H9 (cell line): ENCODE measurements around the gene LRRC28. TPM values are rescaled to one million over a fixed set of nuclear protein-coding genes. Genes with fewer than 3 reads are reported as not detected.
A peak's percentile ranks its signal among the peaks of the same experiment; 100 is the strongest.

Experiments used
- DNase-seq: peaks from one replicate; pipeline ENCODE4 v3.0.0-alpha.2; 2017
- H2AFZ ChIP-seq: one replicate; pipeline ENCODE4 v1.6.1; 2013; ENCODE audit warnings: mild to moderate bottlenecking, low read length, control low read depth, moderate library complexity
- H2AK5ac ChIP-seq: 2 replicates; pipeline ENCODE4 v1.6.1; 2013; ENCODE audit warnings: low read length, control low read depth, mixed read lengths; ENCODE audit not compliant: insufficient read length
- H2BK120ac ChIP-seq: one replicate; pipeline ENCODE4 v1.6.1; 2013; ENCODE audit warnings: low read depth, mild to moderate bottlenecking, low read length, control low read depth, inconsistent platforms; ENCODE audit not compliant: poor library complexity, severe bottlenecking
- H2BK12ac ChIP-seq: 2 replicates; pipeline ENCODE4 v1.6.1; 2013; ENCODE audit warnings: low read length, control low read depth, mixed read lengths, low read depth; ENCODE audit not compliant: insufficient read length
- H2BK15ac ChIP-seq: 2 replicates; pipeline ENCODE4 v1.6.1; 2013; ENCODE audit warnings: low read depth, low read length, control low read depth
- H2BK20ac ChIP-seq: one replicate; pipeline ENCODE4 v1.6.1; 2013; ENCODE audit warnings: low read depth, mild to moderate bottlenecking, low read length, control low read depth, inconsistent platforms; ENCODE audit not compliant: poor library complexity, severe bottlenecking
- H2BK5ac ChIP-seq: 2 replicates; pipeline ENCODE4 v1.6.1; 2013; ENCODE audit warnings: low read length, control low read depth, mixed read lengths; ENCODE audit not compliant: insufficient read length
- H3K14ac ChIP-seq: 2 replicates; pipeline ENCODE4 v1.6.1; 2013; ENCODE audit warnings: low read length, control low read depth; ENCODE audit not compliant: insufficient read depth
- H3K18ac ChIP-seq: 2 replicates; pipeline ENCODE4 v1.6.1; 2013; ENCODE audit warnings: low read depth, mild to moderate bottlenecking, mixed read lengths, low read length, control low read depth; ENCODE audit not compliant: insufficient read length
- H3K23ac ChIP-seq: 2 replicates; pipeline ENCODE4 v1.6.1; 2013; ENCODE audit warnings: low read length, control low read depth, mixed read lengths, low read depth; ENCODE audit not compliant: insufficient read length
- H3K23me2 ChIP-seq: 2 replicates; pipeline ENCODE4 v1.6.1; 2013; ENCODE audit warnings: low read depth, mild to moderate bottlenecking, mixed read lengths, low read length, control low read depth; ENCODE audit not compliant: insufficient read length, poor library complexity, severe bottlenecking
- H3K27ac ChIP-seq: 2 replicates; pipeline ENCODE4 v1.5.1; 2013; ENCODE audit warnings: low read length, control low read depth, mixed read lengths, low read depth; ENCODE audit not compliant: insufficient read length
- H3K27me3 ChIP-seq: 2 replicates; pipeline ENCODE4 v1.6.1; 2013; ENCODE audit warnings: low read length, control low read depth, inconsistent platforms; ENCODE audit not compliant: insufficient read depth
- H3K4ac ChIP-seq: 2 replicates; pipeline ENCODE4 v1.6.1; 2013; ENCODE audit warnings: low read depth, mild to moderate bottlenecking, control low read depth, inconsistent platforms, low read length, moderate library complexity
- H3K4me1 ChIP-seq: 2 replicates; pipeline ENCODE4 v1.6.1; 2013; ENCODE audit warnings: low read length, control low read depth, inconsistent platforms; ENCODE audit not compliant: insufficient read depth
- H3K4me2 ChIP-seq: 2 replicates; pipeline ENCODE4 v1.6.1; 2013; ENCODE audit warnings: low read length, control low read depth, mixed read lengths; ENCODE audit not compliant: insufficient read length, insufficient read depth
- H3K56ac ChIP-seq: 2 replicates; pipeline ENCODE4 v1.6.1; 2013; ENCODE audit warnings: low read depth, mild to moderate bottlenecking, mixed read lengths, low read length, control low read depth; ENCODE audit not compliant: insufficient read length
- H3K79me1 ChIP-seq: 2 replicates; pipeline ENCODE4 v1.6.1; 2013; ENCODE audit warnings: low read depth, mild to moderate bottlenecking, moderate library complexity, low read length, control low read depth, inconsistent platforms; ENCODE audit not compliant: insufficient read depth, poor library complexity, severe bottlenecking
- H3K79me2 ChIP-seq: 2 replicates; pipeline ENCODE4 v1.6.1; 2013; ENCODE audit warnings: low read length, control low read depth, inconsistent platforms; ENCODE audit not compliant: insufficient read depth
- H3K9ac ChIP-seq: 2 replicates; pipeline ENCODE4 v1.6.1; 2013; ENCODE audit warnings: low read length, control low read depth, mixed read lengths; ENCODE audit not compliant: insufficient read length; ENCODE audit errors: extremely low read depth
- H3K9me3 ChIP-seq: one replicate; pipeline ENCODE4 v1.6.1; 2013; ENCODE audit warnings: low read depth, low read length, inconsistent platforms; ENCODE audit not compliant: control insufficient read depth
- H3T11ph ChIP-seq: one replicate; pipeline ENCODE4 v1.6.1; 2013; ENCODE audit warnings: mild to moderate bottlenecking, low read length, control low read depth, inconsistent platforms
- H4K20me1 ChIP-seq: one replicate; pipeline ENCODE4 v1.6.1; 2013; ENCODE audit not compliant: control insufficient read depth, insufficient read length, insufficient read depth
- H4K5ac ChIP-seq: 2 replicates; pipeline ENCODE4 v1.6.1; 2013; ENCODE audit warnings: low read depth, mild to moderate bottlenecking, mixed read lengths, low read length, control low read depth; ENCODE audit not compliant: insufficient read length
- H4K8ac ChIP-seq: replicated peaks from 2 replicates; pipeline ENCODE4 v1.6.1; 2013; ENCODE audit warnings: low read length, control low read depth, mixed read lengths, low read depth; ENCODE audit not compliant: insufficient read length
- H4K91ac ChIP-seq: 2 replicates; pipeline ENCODE4 v1.6.1; 2013; ENCODE audit warnings: low read depth, mild to moderate bottlenecking, moderate library complexity, mixed read lengths, low read length, control low read depth; ENCODE audit not compliant: insufficient read length
- H3K27ac Mint-ChIP-seq, 3 experiments: 2 replicates in 2 of 3; 3 replicates in 1 of 3; pipeline ENCODE4 v1.8.0; 2020 to 2021; ENCODE audit warnings: mixed read lengths in 3 of 3, mild to moderate bottlenecking in 1 of 3, moderate library complexity in 1 of 3
- H3K27me3 Mint-ChIP-seq: 2 replicates; pipeline ENCODE4 v1.8.0; 2021; ENCODE audit warnings: low read depth, mild to moderate bottlenecking, moderate library complexity, mixed read lengths
- H3K36me3 Mint-ChIP-seq, 3 experiments: 2 replicates in 2 of 3; 3 replicates in 1 of 3; pipeline ENCODE4 v1.8.0; 2020 to 2021; ENCODE audit warnings: low read depth in 3 of 3, mixed read lengths in 3 of 3; ENCODE audit not compliant: insufficient read depth in 1 of 3
- H3K4me1 Mint-ChIP-seq, 2 experiments: 2 replicates each; pipeline ENCODE4 v1.8.0; 2020; ENCODE audit warnings: mixed read lengths in 2 of 2
- H3K4me3 Mint-ChIP-seq, 2 experiments: 2 replicates in 1 of 2; 3 replicates in 1 of 2; pipeline ENCODE4 v1.8.0; 2020 to 2021; ENCODE audit warnings: mild to moderate bottlenecking in 2 of 2, mixed read lengths in 2 of 2, moderate library complexity in 1 of 2
- H3K9me3 Mint-ChIP-seq, 2 experiments: 2 replicates in 1 of 2; 3 replicates in 1 of 2; pipeline ENCODE4 v1.8.0; 2020; ENCODE audit warnings: mild to moderate bottlenecking in 2 of 2, mixed read lengths in 2 of 2, moderate library complexity in 1 of 2
- WGBS: extraction: QIAGEN DNeasy Blood & Tissue Kit; methylation state at CpG from one replicate; pipeline ENCODE4 v1.1.7; 2013; ENCODE audit warnings: missing lambda C conversion rate, low lambda C conversion rate, mixed read lengths; ENCODE audit not compliant: insufficient read length; ENCODE audit errors: extremely low coverage; 5-methylcytosine and 5-hydroxymethylcytosine counted together
- total RNA-seq: library from RNA; stranded (reverse); gene quantifications from 2 replicates; pipeline ENCODE4 v1.2.1, GENCODE V29; 2021
- TF ChIP-seq, protein P1 (sequence below): fragments of 200-600 bp; sonication (generic); conservative IDR thresholded peaks from 3 replicates; pipeline ENCODE4 v1.8.0; 2021; ENCODE audit warnings: antibody characterized with exemption, mild to moderate bottlenecking

LRRC28 gene
- total RNA-seq, 1 experiment from 2014 or later: 17.6 TPM

DNA sequence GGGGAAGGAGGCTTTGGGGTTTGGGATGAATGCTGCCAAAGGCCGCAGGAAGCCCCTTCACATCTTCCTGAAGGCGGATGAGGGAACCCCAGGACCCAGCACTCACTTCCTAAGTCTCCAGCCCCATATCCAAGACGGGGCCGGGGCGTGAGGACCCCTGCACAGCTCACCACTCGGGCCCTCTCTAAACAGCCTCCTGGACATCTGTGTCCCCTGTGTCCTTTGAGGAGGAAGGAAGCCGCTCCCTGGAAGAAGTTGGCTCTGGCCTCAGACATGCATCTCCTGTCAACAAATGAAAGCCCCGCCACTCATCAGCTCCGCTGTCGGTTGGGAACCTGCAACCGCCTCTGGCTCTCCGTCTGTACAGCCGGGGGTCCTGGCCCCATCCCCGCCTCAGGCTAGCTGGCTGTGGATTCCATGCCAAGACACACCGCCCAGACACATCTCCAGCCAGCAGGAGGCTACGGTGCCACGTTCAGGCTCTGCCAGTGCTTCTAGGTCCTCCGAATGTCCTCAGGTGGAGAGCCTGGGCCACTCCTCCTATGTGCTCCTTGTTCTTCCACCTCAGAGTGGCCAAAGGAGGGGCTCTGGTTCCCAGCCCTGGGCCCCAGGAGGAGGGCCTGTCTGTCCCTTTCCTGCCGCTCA is 174.5 kb downstream of the LRRC28 start:
- peak overlapping the region; percentile 46 for H3K18ac ChIP-seq
- no peak overlapping the region for H3K56ac ChIP-seq
- H2AK5ac ChIP-seq: no peak overlapping the region
- H4K20me1 ChIP-seq: peaks cover 4% of the 10 kb centered on the region
- H2BK120ac ChIP-seq: no peak overlapping the region
- DNase-seq: no peak
- H3K4me1 Mint-ChIP-seq: peaks cover 8 to 12% of the 10 kb centered on the region in 2 experiments
- no peak overlapping the region for H2BK5ac ChIP-seq
- no peak overlapping the region for H3K27ac Mint-ChIP-seq
- H3K9ac ChIP-seq: no peak overlapping the region
- H3K4me2 ChIP-seq: no peak overlapping the region
- H4K8ac ChIP-seq: no peak overlapping the region
- no peak overlapping the region for H2AFZ ChIP-seq
- H3K4me1 ChIP-seq: no peaks in the 10 kb centered on the region
- H3K9me3 Mint-ChIP-seq: peaks cover 0 to 3% of the 10 kb centered on the region in 2 experiments; a peak in 1 of 5 replicates
- H3K27me3 Mint-ChIP-seq: no peaks in the 10 kb centered on the region
- H3K23me2 ChIP-seq: no peaks in the 10 kb centered on the region
- H2BK20ac ChIP-seq: no peak overlapping the region
- no peak overlapping the region for H4K5ac ChIP-seq
- no CpG with 5 or more reads among the region's 19 CpGs for WGBS
- no peaks in the 10 kb centered on the region for H3K79me2 ChIP-seq
- H3K4ac ChIP-seq: no peak overlapping the region
- no peak overlapping the region; the same call in 1 of the 2 replicates for H3K14ac ChIP-seq
- no peak overlapping the region for H3K27ac ChIP-seq
- TF ChIP-seq, protein P1, sequence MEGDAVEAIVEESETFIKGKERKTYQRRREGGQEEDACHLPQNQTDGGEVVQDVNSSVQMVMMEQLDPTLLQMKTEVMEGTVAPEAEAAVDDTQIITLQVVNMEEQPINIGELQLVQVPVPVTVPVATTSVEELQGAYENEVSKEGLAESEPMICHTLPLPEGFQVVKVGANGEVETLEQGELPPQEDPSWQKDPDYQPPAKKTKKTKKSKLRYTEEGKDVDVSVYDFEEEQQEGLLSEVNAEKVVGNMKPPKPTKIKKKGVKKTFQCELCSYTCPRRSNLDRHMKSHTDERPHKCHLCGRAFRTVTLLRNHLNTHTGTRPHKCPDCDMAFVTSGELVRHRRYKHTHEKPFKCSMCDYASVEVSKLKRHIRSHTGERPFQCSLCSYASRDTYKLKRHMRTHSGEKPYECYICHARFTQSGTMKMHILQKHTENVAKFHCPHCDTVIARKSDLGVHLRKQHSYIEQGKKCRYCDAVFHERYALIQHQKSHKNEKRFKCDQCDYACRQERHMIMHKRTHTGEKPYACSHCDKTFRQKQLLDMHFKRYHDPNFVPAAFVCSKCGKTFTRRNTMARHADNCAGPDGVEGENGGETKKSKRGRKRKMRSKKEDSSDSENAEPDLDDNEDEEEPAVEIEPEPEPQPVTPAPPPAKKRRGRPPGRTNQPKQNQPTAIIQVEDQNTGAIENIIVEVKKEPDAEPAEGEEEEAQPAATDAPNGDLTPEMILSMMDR: no peak
- no peak overlapping the region for H2BK12ac ChIP-seq
- no peaks in the 10 kb centered on the region for H3K9me3 ChIP-seq
- H2BK15ac ChIP-seq: no peak overlapping the region
- H3K23ac ChIP-seq: no peak overlapping the region
- no peaks in the 10 kb centered on the region for H3K36me3 Mint-ChIP-seq
- H3K27me3 ChIP-seq: no peaks in the 10 kb centered on the region
- H3K79me1 ChIP-seq: no peaks in the 10 kb centered on the region
- no peak overlapping the region for H3K4me3 Mint-ChIP-seq
- H4K91ac ChIP-seq: no peak overlapping the region
- no peak overlapping the region for H3T11ph ChIP-seq
